ENCODE measurements around the gene TOP3B. TPM values are rescaled to one million over a fixed set of nuclear protein-coding genes. Genes with fewer than 3 reads are reported as not detected.

The TOP3B gene
- total and polyA plus RNA-seq, 8 donors = 22.5 to 43.5 (median 30.6) TPM

GRCh38 chr22:22002526-22003055 is 20.0 kb upstream of the TOP3B start:
- ATAC-seq = no peak
- no peak for TF ChIP-seq CTCF (IDR thresholded peaks at IDR 0.05)

GRCh38 chr22:22001664-22002525 is 19.3 kb upstream of the TOP3B start:
- no peaks in the 10 kb centered on the region for H3K4me1 ChIP-seq
- intact Hi-C loops (cut with DNase I) = no loop called here
- ATAC-seq = no peak
- no peak for DNase-seq
- no peaks in the 10 kb centered on the region for H3K27me3 ChIP-seq
- no peaks in the 10 kb centered on the region for H3K36me3 ChIP-seq
- no peak overlapping the region for H3K4me3 ChIP-seq
- H3K9me3 ChIP-seq = no peaks in the 10 kb centered on the region
- H3K27ac ChIP-seq = no peak overlapping the region
- TF ChIP-seq CTCF (IDR thresholded peaks at IDR 0.05) = no peak

More at GRCh38 chr22:22002526-22003055, 20.0 kb upstream of the TOP3B start:
- Histone ChIP-seq H3K4me3 (no peak overlapping the region), H3K36me3 (no peaks in the 10 kb centered on the region), H3K9me3 (no peaks in the 10 kb centered on the region), H3K27ac (no peak overlapping the region), H3K27me3 (no peaks in the 10 kb centered on the region), H3K4me1 (no peaks in the 10 kb centered on the region)
- intact Hi-C loops (cut with DNase I) = no loop called here
- DNase-seq = no peak

GRCh38 chr22:21998595-21999247 is 16.1 kb upstream of the TOP3B start:
- ATAC-seq (no peak), DNase-seq (no peak)
- Histone ChIP-seq H3K36me3 (no peaks in the 10 kb centered on the region), H3K27me3 (no peaks in the 10 kb centered on the region), H3K4me1 (no peaks in the 10 kb centered on the region), H3K9me3 (no peaks in the 10 kb centered on the region), H3K27ac (no peak overlapping the region), H3K4me3 (no peak overlapping the region)
- TF ChIP-seq CTCF (IDR thresholded peaks at IDR 0.05) = no peak
- intact Hi-C loops (cut with DNase I) = no loop called here

- TF ChIP-seq CTCF (IDR thresholded peaks at IDR 0.05) = no peak
- DNase-seq = no peak
- intact Hi-C loops (cut with DNase I) = no loop called here
Measured at GRCh38 chr22:21996175-21996720, 13.7 kb upstream of the TOP3B start.

GRCh38 chr22:21995660-21996059 is 13.1 kb upstream of the TOP3B start:
- Histone ChIP-seq H3K4me1 (no peaks in the 10 kb centered on the region), H3K36me3 (no peaks in the 10 kb centered on the region), H3K27ac (no peak overlapping the region), H3K27me3 (no peaks in the 10 kb centered on the region), H3K4me3 (no peak overlapping the region), H3K9me3 (no peaks in the 10 kb centered on the region)
- no peak for DNase-seq
- no peak for ATAC-seq
- intact Hi-C loops (cut with DNase I) = no loop called here
- no peak for TF ChIP-seq CTCF (IDR thresholded peaks at IDR 0.05)

More at GRCh38 chr22:21996175-21996720, 13.7 kb upstream of the TOP3B start:
- H3K4me1 ChIP-seq = no peaks in the 10 kb centered on the region
- H3K4me3 ChIP-seq = no peak overlapping the region
- no peaks in the 10 kb centered on the region for H3K27me3 ChIP-seq
- H3K27ac ChIP-seq = no peak overlapping the region
- no peaks in the 10 kb centered on the region for H3K36me3 ChIP-seq
- H3K9me3 ChIP-seq = no peaks in the 10 kb centered on the region
- ATAC-seq = no peak

Measured in left lung (tissue), 10 donors.